GM23248 (cell line): ENCODE measurements around the gene IMMT.

Source experiments
- EZH2 ChIP-seq: fragments of 200-600 bp; sonication (generic); IDR thresholded peaks from 2 replicates; pipeline ENCODE4 v1.6.1; 2018; ENCODE audit warnings: antibody characterized with exemption, mild to moderate bottlenecking; ENCODE audit not compliant: insufficient read depth, poor library complexity, severe bottlenecking
- EZH2phosphoT487 ChIP-seq: fragments of 200-600 bp; sonication (generic); IDR thresholded peaks from 2 replicates; pipeline ENCODE4 v1.6.1; 2018; ENCODE audit warnings: antibody characterized with exemption, moderate library complexity, mild to moderate bottlenecking, low read depth; ENCODE audit not compliant: insufficient read depth

- TF ChIP-seq EZH2 (no peak), EZH2phosphoT487 (no peak)
Observed at GRCh38 chr2:86239326-86239725, 44.1 kb upstream of the IMMT start.
